ENCODE measurements around the gene MCUB. TPM values are rescaled to one million over a fixed set of nuclear protein-coding genes. Genes with fewer than 3 reads are reported as not detected.

MCUB gene
- total and polyA plus RNA-seq, 3 donors from 2014 or later: 7.7 to 23.4 (median 20.1) TPM

DNA sequence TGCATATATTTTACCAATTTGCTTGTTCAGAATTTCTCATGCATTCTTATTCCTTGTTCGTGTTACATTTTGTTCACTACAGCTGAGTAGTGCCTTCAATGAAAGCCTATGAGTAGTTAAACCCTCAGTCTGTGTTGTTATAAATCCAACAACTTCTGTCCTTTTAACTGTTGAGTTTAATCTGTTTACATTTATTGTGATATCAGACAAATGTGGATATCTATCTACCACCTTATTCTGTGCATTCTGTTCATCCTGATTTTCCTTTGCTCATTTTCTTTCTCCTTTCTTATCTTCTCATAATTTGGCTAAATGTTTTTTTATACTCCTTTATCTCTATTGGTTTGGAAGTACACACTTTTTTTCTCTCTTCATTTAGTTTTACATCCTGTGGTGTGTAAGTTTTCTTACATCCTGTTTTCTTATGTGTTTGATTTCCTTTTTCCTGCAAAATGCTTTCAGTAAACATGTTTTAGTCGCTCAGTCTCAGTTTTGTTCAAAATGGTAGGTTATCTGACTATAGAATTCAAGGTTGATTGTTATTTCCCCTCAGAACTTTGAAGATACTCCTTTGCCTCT, 89.0 kb downstream of the MCUB start:
- Histone ChIP-seq H3K27me3 (no peaks in the 10 kb centered on the region), H3K36me3 (ENCODE audit: low read depth, missing control alignments) (no peaks in the 10 kb centered on the region), H3K9me3 (no peaks in the 10 kb centered on the region), H3K4me3 (no peak overlapping the region), H3K4me1 (no peaks in the 10 kb centered on the region), H3K27ac (no peak overlapping the region)
- WGBS, 2 donors: 81 to 99% methylated on average over 2 of the region's 2 CpGs
- no peak for TF ChIP-seq POLR2A (IDR thresholded peaks at IDR 0.05)
- DNase-seq: no peak
- intact Hi-C loops (cut with DNase I; ENCODE audit: low total_unique reads): no loop called here

DNA sequence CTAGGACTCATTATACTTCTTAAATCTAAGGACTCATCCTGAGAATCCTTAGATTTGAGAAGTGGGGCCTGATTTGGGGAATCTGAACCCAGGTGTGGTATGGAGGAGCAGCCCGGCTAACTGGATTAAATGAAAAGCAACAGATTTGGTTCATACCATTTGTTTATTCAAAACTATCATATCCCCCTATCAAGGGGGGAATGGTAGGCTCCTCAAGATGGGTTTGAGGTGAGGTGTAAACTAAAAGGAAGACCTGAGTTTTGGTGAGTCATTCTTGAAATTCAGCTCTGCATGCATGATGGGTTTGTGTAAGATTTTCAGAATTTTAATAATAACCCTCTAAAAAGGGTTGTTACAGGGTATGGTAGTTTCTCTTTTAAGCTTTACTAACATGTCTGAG, 89.8 kb downstream of the MCUB start:
- no peak for TF ChIP-seq POLR2A (IDR thresholded peaks at IDR 0.05)
- TF ChIP-seq, protein P1, sequence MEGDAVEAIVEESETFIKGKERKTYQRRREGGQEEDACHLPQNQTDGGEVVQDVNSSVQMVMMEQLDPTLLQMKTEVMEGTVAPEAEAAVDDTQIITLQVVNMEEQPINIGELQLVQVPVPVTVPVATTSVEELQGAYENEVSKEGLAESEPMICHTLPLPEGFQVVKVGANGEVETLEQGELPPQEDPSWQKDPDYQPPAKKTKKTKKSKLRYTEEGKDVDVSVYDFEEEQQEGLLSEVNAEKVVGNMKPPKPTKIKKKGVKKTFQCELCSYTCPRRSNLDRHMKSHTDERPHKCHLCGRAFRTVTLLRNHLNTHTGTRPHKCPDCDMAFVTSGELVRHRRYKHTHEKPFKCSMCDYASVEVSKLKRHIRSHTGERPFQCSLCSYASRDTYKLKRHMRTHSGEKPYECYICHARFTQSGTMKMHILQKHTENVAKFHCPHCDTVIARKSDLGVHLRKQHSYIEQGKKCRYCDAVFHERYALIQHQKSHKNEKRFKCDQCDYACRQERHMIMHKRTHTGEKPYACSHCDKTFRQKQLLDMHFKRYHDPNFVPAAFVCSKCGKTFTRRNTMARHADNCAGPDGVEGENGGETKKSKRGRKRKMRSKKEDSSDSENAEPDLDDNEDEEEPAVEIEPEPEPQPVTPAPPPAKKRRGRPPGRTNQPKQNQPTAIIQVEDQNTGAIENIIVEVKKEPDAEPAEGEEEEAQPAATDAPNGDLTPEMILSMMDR (IDR thresholded peaks at IDR 0.05): no peak
- Histone ChIP-seq H3K27ac (no peak overlapping the region), H3K4me3 (no peak overlapping the region), H3K27me3 (no peaks in the 10 kb centered on the region), H3K9me3 (no peaks in the 10 kb centered on the region), H3K36me3 (ENCODE audit: low read depth, missing control alignments) (no peaks in the 10 kb centered on the region), H3K4me1 (no peaks in the 10 kb centered on the region)
- no peak for DNase-seq
- intact Hi-C loops (cut with DNase I; ENCODE audit: low total_unique reads): no loop called here
- WGBS, 2 donors: 94% methylated on average over 1 of the region's 1 CpG

DNA sequence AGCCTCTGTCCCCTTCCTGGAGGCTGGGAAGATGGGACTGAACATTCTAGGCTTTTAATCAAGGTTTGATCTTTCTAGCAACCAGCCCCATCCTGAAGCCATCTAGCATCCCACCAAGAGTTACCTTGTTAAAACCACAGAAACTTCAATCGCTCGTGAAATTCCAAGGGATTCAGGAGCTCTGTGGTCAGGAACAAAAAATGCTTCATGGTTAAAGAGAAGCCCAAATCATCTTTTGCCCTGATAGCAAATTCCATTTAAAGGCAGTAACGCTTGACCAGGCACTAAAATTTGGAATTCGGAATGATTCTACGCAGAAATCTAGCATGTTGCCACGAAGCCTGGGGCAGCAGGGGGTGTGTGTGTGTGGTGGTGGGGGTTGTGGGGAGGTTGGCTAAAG, 95.3 kb downstream of the MCUB start:
- no peaks in the 10 kb centered on the region for H3K9me3 ChIP-seq
- WGBS, 2 donors: 56 to 79% methylated on average over 6 of the region's 6 CpGs
- TF ChIP-seq, protein P1 (IDR thresholded peaks at IDR 0.05): no peak
- TF ChIP-seq POLR2A (IDR thresholded peaks at IDR 0.05): no peak
- no peaks in the 10 kb centered on the region for H3K27me3 ChIP-seq
- no peaks in the 10 kb centered on the region for H3K4me1 ChIP-seq
- H3K36me3 ChIP-seq (ENCODE audit: low read depth, missing control alignments): no peaks in the 10 kb centered on the region
- intact Hi-C loops (cut with DNase I; ENCODE audit: low total_unique reads): no loop called here
- DNase-seq: no peak
- H3K27ac ChIP-seq: no peak overlapping the region
- no peak overlapping the region for H3K4me3 ChIP-seq

DNA sequence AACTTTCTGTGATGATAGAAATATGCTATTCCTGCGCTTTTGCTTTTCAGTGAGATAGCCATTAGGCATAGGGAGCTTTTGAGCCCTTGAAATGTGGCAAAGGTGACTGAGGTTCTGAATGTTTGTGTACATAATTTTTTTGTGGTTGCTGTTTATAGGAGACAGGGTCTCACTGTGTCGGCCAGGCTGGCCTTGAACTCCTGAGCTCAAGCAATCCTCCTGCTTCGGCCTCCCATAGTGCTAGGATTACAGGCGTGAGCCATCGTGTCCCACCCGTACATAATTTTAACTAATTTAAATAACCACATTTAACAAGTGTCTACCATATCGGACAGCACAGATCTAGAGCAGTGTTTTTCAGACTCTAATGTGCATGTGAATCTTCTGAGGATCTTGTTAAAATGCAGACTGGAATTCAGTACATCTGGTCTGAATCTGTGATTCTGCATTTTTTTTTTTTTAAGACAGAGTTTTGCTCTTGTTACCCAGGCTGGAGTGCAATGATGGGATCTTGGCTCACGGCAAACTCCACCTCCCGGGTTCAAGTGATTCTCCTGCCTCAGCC, 97.9 kb downstream of the MCUB start:
- intact Hi-C loops (cut with DNase I; ENCODE audit: low total_unique reads): no loop called here
- Histone ChIP-seq H3K9me3 (no peaks in the 10 kb centered on the region), H3K27me3 (no peaks in the 10 kb centered on the region), H3K36me3 (ENCODE audit: low read depth, missing control alignments) (no peaks in the 10 kb centered on the region), H3K27ac (no peak overlapping the region), H3K4me1 (no peaks in the 10 kb centered on the region), H3K4me3 (no peak overlapping the region)
- 84% methylated on average over 9 of the region's 9 CpGs for WGBS, 2 donors
- no peak for TF ChIP-seq POLR2A (IDR thresholded peaks at IDR 0.05)
- TF ChIP-seq, protein P1 (IDR thresholded peaks at IDR 0.05): no peak
- DNase-seq: no peak

DNA sequence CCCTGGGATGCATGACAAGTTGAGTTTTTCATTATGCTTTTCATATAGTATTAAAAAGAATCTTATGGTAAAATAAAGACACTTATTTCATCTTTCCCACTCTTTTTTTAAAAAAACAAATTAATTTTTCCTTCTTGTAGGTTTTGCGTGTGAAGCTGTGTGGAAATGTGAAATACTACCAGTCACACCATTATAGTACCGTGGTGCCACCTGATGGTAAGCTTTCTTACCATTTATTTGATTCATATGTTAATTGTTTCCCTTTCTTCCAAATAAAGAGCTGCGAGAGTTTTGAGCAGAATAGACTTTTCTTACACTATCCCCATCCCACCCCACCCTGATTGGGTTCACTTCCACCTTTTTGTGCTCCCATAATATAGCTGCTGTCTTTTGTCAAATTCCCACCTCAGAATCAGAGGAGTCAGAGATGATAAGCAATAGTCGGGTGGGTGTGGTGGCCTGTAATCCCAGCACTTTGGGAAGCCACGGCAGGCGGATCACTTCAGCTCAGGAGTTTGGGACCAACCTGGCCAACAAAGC, 98.9 kb downstream of the MCUB start:
- H3K27ac ChIP-seq: no peak overlapping the region
- WGBS, 2 donors: 83 to 84% methylated on average over 6 of the region's 6 CpGs
- H3K4me3 ChIP-seq: no peak overlapping the region
- H3K4me1 ChIP-seq: no peaks in the 10 kb centered on the region
- DNase-seq: no peak
- no peaks in the 10 kb centered on the region for H3K27me3 ChIP-seq
- H3K9me3 ChIP-seq: no peaks in the 10 kb centered on the region
- H3K36me3 ChIP-seq (ENCODE audit: low read depth, missing control alignments): no peaks in the 10 kb centered on the region
- TF ChIP-seq, protein P1 (IDR thresholded peaks at IDR 0.05): no peak
- no peak for TF ChIP-seq POLR2A (IDR thresholded peaks at IDR 0.05)
- intact Hi-C loops (cut with DNase I; ENCODE audit: low total_unique reads): no loop called here

Measured in testis (tissue), 3 donors.